A673 (cell line): Measurements from ENCODE around the gene MMP28. TPM values are rescaled to one million over a fixed set of nuclear protein-coding genes. Genes with fewer than 3 reads are reported as not detected.

Experiments
- Bru-seq: library from RNA; stranded (reverse); fragments of 400-500 nt; gene quantifications from one replicate; lab custom pipeline; 2021; lab: Mats Ljungman, UMichigan
- BruChase-seq, 2 experiments: library from RNA; stranded (reverse); fragments of 400-500 nt; gene quantifications; one replicate each; lab custom pipeline; 2021; lab: Mats Ljungman, UMichigan
- BruUV-seq: library from RNA; stranded (reverse); fragments of 400-500 nt; replicated peaks from 2 replicates; lab custom pipeline; 2021; lab: Mats Ljungman, UMichigan
- CTCF ChIA-PET: fragments of 300-600 bp; sonication (Branson Sonifier 250); formaldehyde crosslinking; loops from one replicate; lab custom pipeline; 2022; ENCODE audit warnings: antibody characterized with exemption; lab: Charles Lee
- POLR2A ChIA-PET: fragments of 300-600 bp; sonication (Branson Sonifier 250); formaldehyde crosslinking; loops from one replicate; lab custom pipeline; 2022; ENCODE audit warnings: antibody characterized with exemption; ENCODE audit not compliant: low non-redundant PET; lab: Charles Lee
- DNase-seq: peaks from one replicate; pipeline ENCODE4 v3.0.0-alpha.2; 2015; ENCODE audit warnings: low spot score
- H3K27ac ChIP-seq: fragments of 200-600 bp; sonication (generic); 2 replicates; pipeline ENCODE4 v1.5.1; 2016; ENCODE audit warnings: mixed run types, low read depth, mild to moderate bottlenecking, mixed read lengths, antibody characterized with exemption, low read length; ENCODE audit not compliant: poor library complexity, severe bottlenecking
- H3K27me3 ChIP-seq: fragments of 200-600 bp; sonication (generic); replicated peaks from 2 replicates; pipeline ENCODE4 v1.6.1; 2017; ENCODE audit warnings: mixed run types, low read depth, mild to moderate bottlenecking, mixed read lengths, antibody characterized with exemption, low read length; ENCODE audit not compliant: insufficient read depth, poor library complexity
- H3K36me3 ChIP-seq: fragments of 200-600 bp; sonication (generic); 2 replicates; pipeline ENCODE4 v1.6.1; 2016; ENCODE audit warnings: mixed run types, mild to moderate bottlenecking, mixed read lengths, antibody characterized with exemption, low read length; ENCODE audit not compliant: insufficient read depth, poor library complexity, severe bottlenecking
- H3K4me1 ChIP-seq: fragments of 200-600 bp; sonication (generic); 2 replicates; pipeline ENCODE4 v1.6.1; 2017; ENCODE audit warnings: mixed run types, mild to moderate bottlenecking, mixed read lengths, antibody characterized with exemption, low read length; ENCODE audit not compliant: insufficient read depth, poor library complexity, severe bottlenecking
- H3K4me3 ChIP-seq: fragments of 200-600 bp; sonication (generic); 2 replicates; pipeline ENCODE4 v1.5.1; 2016; ENCODE audit warnings: low read depth, mixed run types, mild to moderate bottlenecking, mixed read lengths, low read length; ENCODE audit not compliant: poor library complexity, severe bottlenecking
- H3K9me3 ChIP-seq: fragments of 200-600 bp; sonication (generic); 2 replicates; pipeline ENCODE4 v1.6.1; 2016; ENCODE audit warnings: mixed run types, low read depth, mild to moderate bottlenecking, mixed read lengths, antibody characterized with exemption, low read length; ENCODE audit not compliant: poor library complexity, severe bottlenecking
- CTCF ChIP-seq: fragments of 300-800, 200-600 bp; sonication (generic); conservative IDR thresholded peaks from 2 replicates; pipeline ENCODE4 v1.5.1; 2017; ENCODE audit warnings: low read depth, mild to moderate bottlenecking, antibody characterized with exemption, low read length, moderate library complexity, mixed read lengths
- EZH2 ChIP-seq: fragments of 200-600 bp; sonication (generic); IDR thresholded peaks from 2 replicates; pipeline ENCODE4 v1.6.1; 2017; ENCODE audit warnings: borderline replicate concordance, low read depth, mild to moderate bottlenecking, mixed read lengths, antibody characterized with exemption, low read length; ENCODE audit not compliant: poor library complexity, severe bottlenecking
- intact Hi-C: fragments of 100-400 bp; cut with micrococcal nuclease; formaldehyde crosslinking; loops from one replicate; pipeline ENCODE4 v1.10.0; 2022; ENCODE audit not compliant: unreplicated experiment
- long read RNA-seq: library from polyadenylated mRNA; stranded (forward); transcript quantifications from one replicate; pipeline ENCODE4 v2.0.0, GENCODE V29; 2022
- total RNA-seq: library from RNA; stranded (reverse); gene quantifications from 2 replicates; pipeline ENCODE4 v1.2.3, GENCODE V29; 2021

MMP28 gene
- not detected in 2 replicates for total RNA-seq
- Bru-seq, nascent RNA, result percentile 3 among the genes with signal in this experiment
- BruChase-seq, experiment 1, labeled RNA remaining after a 2-hour chase, result not detected
- BruChase-seq, experiment 2, labeled RNA remaining after a 6-hour chase, result percentile 3 among the genes with signal in this experiment
- long read RNA-seq, result 0 reads

GRCh38 chr17:35795007-35795870 lies at the start of gene MMP28:
TSS of gene MMP28 (minus strand) at chr17:35795641. CDS start at chr17:35795377, 264 bp downstream.
- DNase-seq, result no peak
- CTCF ChIA-PET, result interaction anchor here (1.1 kb wide), 1 partner anchor 31 kb away, joined by 3 read pairs; no protein-coding TSS in a partner anchor
- H3K9me3 ChIP-seq, result no peaks in the 10 kb centered on the region
- intact Hi-C loops, result no loop called here
- H3K4me1 ChIP-seq, result no peaks in the 10 kb centered on the region
- no TSS peak for BruUV-seq
- TF ChIP-seq CTCF (no peak), EZH2 (no peak)
- H3K36me3 ChIP-seq, result no peaks in the 10 kb centered on the region
- POLR2A ChIA-PET, result interaction anchor here (0.6 kb wide), 1 partner anchor 14 kb away, joined by 5 read pairs; the partner anchor contains the start of gene TAF15
- H3K4me3 ChIP-seq, result peak within 1 kb of the TSS; percentile 43
- H3K27me3 ChIP-seq, result no peaks in the 10 kb centered on the region
- H3K27ac ChIP-seq, result no peak within 1 kb of the TSS

GRCh38 chr17:35844547-35844946 lies 49.1 kb upstream of the MMP28 start:
- CTCF ChIA-PET, result no interaction called here
- intact Hi-C loops, result no loop called here
- Histone ChIP-seq H3K27me3 (no peaks in the 10 kb centered on the region), H3K4me1 (no peaks in the 10 kb centered on the region), H3K4me3 (no peak overlapping the region), H3K36me3 (peaks cover 58% of the 10 kb centered on the region), H3K27ac (no peak overlapping the region), H3K9me3 (no peaks in the 10 kb centered on the region)
- no peak for TF ChIP-seq CTCF
- no peak for TF ChIP-seq EZH2
- DNase-seq, result no peak
- TSS peak; percentile 67 for BruUV-seq
- POLR2A ChIA-PET, result no interaction called here

GRCh38 chr17:35843698-35844097 lies 48.3 kb upstream of the MMP28 start:
- Histone ChIP-seq H3K4me3 (no peak overlapping the region), H3K4me1 (no peaks in the 10 kb centered on the region), H3K9me3 (no peaks in the 10 kb centered on the region), H3K27ac (no peak overlapping the region), H3K27me3 (no peaks in the 10 kb centered on the region), H3K36me3 (peaks cover 62% of the 10 kb centered on the region)
- intact Hi-C loops, result no loop called here
- no peak for TF ChIP-seq CTCF
- TF ChIP-seq EZH2, result no peak
- no peak for DNase-seq
- BruUV-seq, result no TSS peak
- POLR2A ChIA-PET, result no interaction called here
- CTCF ChIA-PET, result no interaction called here
